ENCODE measurements around the gene KITLG.
"Not testable (repeated sequence)": the region's sequence is repeated elsewhere in the genome, so short reads cannot be mapped to it uniquely, and the experiment has no call there.

The KITLG gene

GRCh38 chr12:88580051-88580871, at the start of gene KITLG:
Gene KITLG (minus strand): TSS chr12:88580471. CDS start chr12:88580278, 193 bp downstream.
- DNase-seq (ENCODE audit: low read depth in 2 of 2, low spot score in 1 of 2), result no peak

GRCh38 chr12:88628856-88629509, 48.7 kb upstream of the KITLG start:
- DNase-seq (ENCODE audit: low read depth in 2 of 2, low spot score in 1 of 2), result no peak

GRCh38 chr12:88628035-88628434, 47.8 kb upstream of the KITLG start:
- not testable (repeated sequence) for DNase-seq (ENCODE audit: low read depth in 2 of 2, low spot score in 1 of 2)

GRCh38 chr12:88627501-88627900, 47.2 kb upstream of the KITLG start:
- no peak for DNase-seq (ENCODE audit: low read depth in 2 of 2, low spot score in 1 of 2)

- DNase-seq (ENCODE audit: low read depth in 2 of 2, low spot score in 1 of 2), result no peak
Measured at GRCh38 chr12:88625356-88625755, 45.1 kb upstream of the KITLG start.

- DNase-seq (ENCODE audit: low read depth in 2 of 2, low spot score in 1 of 2), result no peak
Measured at GRCh38 chr12:88624911-88625310, 44.6 kb upstream of the KITLG start.

GRCh38 chr12:88623777-88624548, 43.7 kb upstream of the KITLG start:
- no peak for DNase-seq (ENCODE audit: low read depth in 2 of 2, low spot score in 1 of 2)

- no peak for DNase-seq (ENCODE audit: low read depth in 2 of 2, low spot score in 1 of 2)
Measured at GRCh38 chr12:88617352-88617751, 37.1 kb upstream of the KITLG start.

- no peak for DNase-seq (ENCODE audit: low read depth in 2 of 2, low spot score in 1 of 2)
Measured at GRCh38 chr12:88615490-88615889, 35.2 kb upstream of the KITLG start.

- DNase-seq (ENCODE audit: low read depth in 2 of 2, low spot score in 1 of 2), result no peak
Measured at GRCh38 chr12:88604646-88605045, 24.4 kb upstream of the KITLG start.

GRCh38 chr12:88600272-88600671, 20.0 kb upstream of the KITLG start:
- no peak for DNase-seq (ENCODE audit: low read depth in 2 of 2, low spot score in 1 of 2)

- DNase-seq (ENCODE audit: low read depth in 2 of 2, low spot score in 1 of 2), result no peak
Measured at GRCh38 chr12:88597365-88597764, 17.1 kb upstream of the KITLG start.

- no peak for DNase-seq (ENCODE audit: low read depth in 2 of 2, low spot score in 1 of 2)
Measured at GRCh38 chr12:88595697-88596096, 15.4 kb upstream of the KITLG start.

GRCh38 chr12:88594780-88595179, 14.5 kb upstream of the KITLG start:
- no peak for DNase-seq (ENCODE audit: low read depth in 2 of 2, low spot score in 1 of 2)

GRCh38 chr12:88591343-88591742, 11.1 kb upstream of the KITLG start:
- DNase-seq (ENCODE audit: low read depth in 2 of 2, low spot score in 1 of 2), result no peak

- DNase-seq (ENCODE audit: low read depth in 2 of 2, low spot score in 1 of 2), result no peak
Measured at GRCh38 chr12:88590851-88591250, 10.6 kb upstream of the KITLG start.

- DNase-seq (ENCODE audit: low read depth in 2 of 2, low spot score in 1 of 2), result no peak
Measured at GRCh38 chr12:88585077-88585476, 4.8 kb upstream of the KITLG start.

GRCh38 chr12:88579601-88580050, 645 bp downstream of the KITLG start:
- no peak for DNase-seq (ENCODE audit: low read depth in 2 of 2, low spot score in 1 of 2)

- no peak for DNase-seq (ENCODE audit: low read depth in 2 of 2, low spot score in 1 of 2)
Measured at GRCh38 chr12:88579161-88579517, 1.1 kb downstream of the KITLG start.

- DNase-seq (ENCODE audit: low read depth in 2 of 2, low spot score in 1 of 2), result no peak
Measured at GRCh38 chr12:88578276-88579160, 1.8 kb downstream of the KITLG start.

- no peak for DNase-seq (ENCODE audit: low read depth in 2 of 2, low spot score in 1 of 2)
Measured at GRCh38 chr12:88577537-88577936, 2.7 kb downstream of the KITLG start.
